Activated T-helper 9 cell treated with anti-CD3 and anti-CD28 coated beads, Interleukin-2, amount 50 U/mL, for 16 hours (primary cell): ENCODE measurements around the gene GRK1.

Source experiments
- DNase-seq: peaks from one replicate; pipeline ENCODE4 v3.0.0-alpha.2; 2020; ENCODE audit warnings: low read depth

Gene GRK1

GRCh38 chr13:113775451-113776145, 108.6 kb downstream of the GRK1 start:
- no peak for DNase-seq

GRCh38 chr13:113776231-113777125, 109.5 kb downstream of the GRK1 start:
- no peak for DNase-seq

GRCh38 chr13:113777311-113778260, 110.6 kb downstream of the GRK1 start:
- no peak for DNase-seq

GRCh38 chr13:113781571-113781970, 114.6 kb downstream of the GRK1 start:
- no peak for DNase-seq

GRCh38 chr13:113782472-113782871, 115.5 kb downstream of the GRK1 start:
- DNase-seq = no peak

- no peak for DNase-seq
Measured at GRCh38 chr13:113783200-113783881, 116.3 kb downstream of the GRK1 start.

GRCh38 chr13:113783966-113784644, 117.1 kb downstream of the GRK1 start:
- DNase-seq = no peak

- no peak for DNase-seq
Measured at GRCh38 chr13:113784645-113785024, 117.6 kb downstream of the GRK1 start.

GRCh38 chr13:113785051-113786010, 118.3 kb downstream of the GRK1 start:
- DNase-seq = no peak

- no peak for DNase-seq
Measured at GRCh38 chr13:113786262-113786841, 119.3 kb downstream of the GRK1 start.
